GM23338 (cell line): ENCODE results near the gene PDS5A. TPM values are rescaled to one million over a fixed set of nuclear protein-coding genes. Genes with fewer than 3 reads are reported as not detected.

ENCODE experiments used
- ATAC-seq: fragments of 200-7000 bp; cut with Tn5 transposase; 3 replicates; pipeline ENCODE4 v1.9.1; 2020
- DNase-seq: peaks from one replicate; pipeline ENCODE4 v3.0.0-alpha.2; 2015; ENCODE audit warnings: low spot score
- H2AFZ ChIP-seq: fragments of 200-600 bp; sonication (generic); 2 replicates; pipeline ENCODE4 v1.8.0; 2016; ENCODE audit warnings: antibody characterized with exemption, mild to moderate bottlenecking, moderate library complexity
- H3F3A ChIP-seq: fragments of 200-600 bp; sonication (generic); replicated peaks from 2 replicates; pipeline ENCODE4 v1.8.0; 2017; ENCODE audit warnings: antibody characterized with exemption, mixed run types, low read depth
- H3K27ac ChIP-seq: fragments of 200-600 bp; sonication (generic); 2 replicates; pipeline ENCODE4 v1.6.1; 2016; ENCODE audit warnings: low read depth
- H3K27me3 ChIP-seq: fragments of 200-600 bp; sonication (generic); 2 replicates; pipeline ENCODE4 v1.8.0; 2016; ENCODE audit warnings: mild to moderate bottlenecking, mixed run types, moderate library complexity; ENCODE audit not compliant: insufficient read depth
- H3K36me3 ChIP-seq: fragments of 200-600 bp; sonication (generic); 2 replicates; pipeline ENCODE4 v1.8.0; 2016; ENCODE audit warnings: mild to moderate bottlenecking; ENCODE audit not compliant: insufficient read depth
- H3K4me1 ChIP-seq: fragments of 200-600 bp; sonication (generic); 2 replicates; pipeline ENCODE4 v1.8.0; 2016; ENCODE audit warnings: mild to moderate bottlenecking, moderate library complexity; ENCODE audit not compliant: insufficient read depth
- H3K4me2 ChIP-seq: fragments of 200-600 bp; sonication (generic); 2 replicates; pipeline ENCODE4 v1.7.1; 2017; ENCODE audit warnings: mixed run types
- H3K4me3 ChIP-seq: fragments of 200-600 bp; sonication (generic); 2 replicates; pipeline ENCODE4 v1.6.1; 2016; ENCODE audit warnings: mixed run types
- H3K79me2 ChIP-seq: fragments of 200-600 bp; sonication (generic); replicated peaks from 2 replicates; pipeline ENCODE4 v1.8.0; 2017; ENCODE audit warnings: mild to moderate bottlenecking; ENCODE audit not compliant: insufficient read depth
- H3K9me2 ChIP-seq: fragments of 200-600 bp; sonication (generic); 2 replicates; pipeline ENCODE4 v1.8.0; 2017; ENCODE audit not compliant: insufficient read depth
- H4K20me1 ChIP-seq: fragments of 200-600 bp; sonication (generic); replicated peaks from 2 replicates; pipeline ENCODE4 v1.8.0; 2017; ENCODE audit warnings: mild to moderate bottlenecking; ENCODE audit not compliant: insufficient read depth
- H3K27ac Mint-ChIP-seq: 2 replicates; pipeline ENCODE4 v1.8.0; 2020; ENCODE audit warnings: inconsistent platforms, mild to moderate bottlenecking, moderate library complexity, mixed read lengths
- H3K27me3 Mint-ChIP-seq: 3 replicates; pipeline ENCODE4 v1.8.0; 2022; ENCODE audit warnings: low read depth, mild to moderate bottlenecking, moderate library complexity, mixed read lengths, inconsistent platforms; ENCODE audit not compliant: insufficient read depth, poor library complexity
- H3K36me3 Mint-ChIP-seq: 3 replicates; pipeline ENCODE4 v1.8.0; 2021; ENCODE audit warnings: low read depth, mild to moderate bottlenecking, inconsistent platforms, moderate library complexity, mixed read lengths
- H3K4me1 Mint-ChIP-seq: 3 replicates; pipeline ENCODE4 v1.8.0; 2020; ENCODE audit warnings: mild to moderate bottlenecking, inconsistent platforms, mixed read lengths
- H3K4me3 Mint-ChIP-seq: 3 replicates; pipeline ENCODE4 v1.8.0; 2021; ENCODE audit warnings: moderate library complexity, mild to moderate bottlenecking, inconsistent platforms, mixed read lengths
- H3K9me3 Mint-ChIP-seq: 3 replicates; pipeline ENCODE4 v1.8.0; 2020; ENCODE audit warnings: moderate library complexity, mild to moderate bottlenecking, inconsistent platforms, mixed read lengths
- EZH2 ChIP-seq: fragments of 200-600 bp; sonication (generic); IDR thresholded peaks from one replicate; pipeline ENCODE4 v1.8.0; 2017; ENCODE audit warnings: antibody characterized with exemption, mild to moderate bottlenecking, low read depth; ENCODE audit not compliant: unreplicated experiment
- EZH2phosphoT487 ChIP-seq: fragments of 200-600 bp; sonication (generic); IDR thresholded peaks from one replicate; pipeline ENCODE4 v1.8.1; 2018; ENCODE audit warnings: antibody characterized with exemption; ENCODE audit not compliant: unreplicated experiment
- JUNB ChIP-seq: IDR thresholded peaks from one replicate; pipeline ENCODE4 v1.6.1; 2016; ENCODE audit warnings: antibody characterized with exemption; ENCODE audit not compliant: unreplicated experiment
- POLR2AphosphoS5 ChIP-seq: IDR thresholded peaks from 2 replicates; pipeline ENCODE4 v1.6.1; 2016; ENCODE audit warnings: antibody characterized with exemption, low read depth
- STAT1 ChIP-seq: IDR thresholded peaks from one replicate; pipeline ENCODE4 v1.6.1; 2016; ENCODE audit warnings: antibody characterized with exemption; ENCODE audit not compliant: unreplicated experiment
- ZNF114 ChIP-seq: fragments of 250-450 bp; sonication (Bioruptor Pico); IDR thresholded peaks from 2 replicates; pipeline ENCODE4 v1.5.0; 2020; ENCODE audit warnings: mild to moderate bottlenecking, moderate library complexity
- ZNF331 ChIP-seq: fragments of 250-450 bp; sonication (Bioruptor Pico); IDR thresholded peaks from 2 replicates; pipeline ENCODE4 v1.5.0; 2020; ENCODE audit warnings: low read depth, mild to moderate bottlenecking, moderate library complexity
- polyA plus RNA-seq: library from polyadenylated mRNA; unstranded; fragments of >200 nt; fragmentation: Nextera tagmentation; extraction: Ambion mirVana; gene quantifications from 2 replicates; pipeline ENCODE4 v1.2.1, GENCODE V29; 2016
- total RNA-seq: library from RNA; depleted of rRNA; stranded (reverse); fragments of >200 nt; shearing (Covaris generic); gene quantifications from 2 replicates; pipeline ENCODE4 v1.2.3, GENCODE V29; 2014
- TF ChIP-seq, protein P1 (sequence below): IDR thresholded peaks from 2 replicates; pipeline ENCODE4 v1.6.1; 2016; ENCODE audit warnings: antibody characterized with exemption
- TF ChIP-seq, protein P2 (sequence below), 2 experiments: fragments of 200-600 bp in 1 of 2; sonication (generic) in 1 of 2; conservative IDR thresholded peaks; 2 replicates each; pipeline versions ENCODE4 v1.5.1 to v1.6.1; 2016 to 2017; ENCODE audit warnings: antibody characterized with exemption in 2 of 2, low read depth in 2 of 2, mild to moderate bottlenecking in 2 of 2, moderate library complexity in 1 of 2
- TF ChIP-seq, protein P3 (sequence below): IDR thresholded peaks from one replicate; pipeline ENCODE4 v1.6.1; 2018; ENCODE audit warnings: antibody characterized with exemption; ENCODE audit not compliant: unreplicated experiment

The PDS5A gene
- total and polyA plus RNA-seq, 2 experiments from 2014 or later: 22.1 to 91.9 TPM

DNA sequence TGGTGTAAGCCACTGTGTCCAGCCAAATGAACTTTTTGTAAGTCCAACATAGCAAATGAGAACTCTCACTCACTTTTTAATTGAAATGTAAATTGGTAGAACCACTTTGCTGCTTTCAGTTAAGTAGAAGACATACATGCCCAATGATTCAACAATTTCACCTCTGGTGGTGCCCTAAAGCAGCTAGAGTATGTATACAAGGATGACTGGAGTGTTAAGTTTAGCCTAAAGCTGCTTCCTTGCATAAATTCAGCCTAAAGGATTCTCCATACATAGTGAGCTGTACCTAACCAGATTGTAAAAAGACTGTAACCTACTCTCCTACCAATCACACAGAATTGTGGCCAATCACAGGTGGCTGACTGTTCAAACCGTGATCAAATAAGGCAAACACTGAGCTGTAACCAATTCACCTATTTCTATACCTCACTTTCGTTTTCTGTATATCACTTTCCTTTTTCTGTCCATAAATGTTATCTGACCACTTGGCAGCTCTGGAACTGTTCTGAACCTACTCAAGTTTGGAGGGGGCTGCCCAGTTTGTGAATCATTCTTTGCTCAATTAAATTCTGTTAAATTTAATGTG is 39.9 kb downstream of the PDS5A start:
- H3K4me1 Mint-ChIP-seq: peaks cover 46% of the 10 kb centered on the region
- H3K36me3 Mint-ChIP-seq: 0 out of 3 replicates have a peak, but pooled peaks cover 3% of the 10 kb centered on the region
- H3K27ac Mint-ChIP-seq: peak overlapping the region; percentile 7; the same call in 1 of the 2 replicates
- peaks cover 5% of the 10 kb centered on the region for H3K27me3 Mint-ChIP-seq
- Histone ChIP-seq H2AFZ (no peak overlapping the region), H4K20me1 (peaks cover 7% of the 10 kb centered on the region), H3K79me2 (peaks cover 97% of the 10 kb centered on the region), H3K4me1 (peaks cover 21% of the 10 kb centered on the region), H3K27ac (peak overlapping the region; percentile 13), H3K9me2 (no peaks in the 10 kb centered on the region), H3K36me3 (no peaks in the 10 kb centered on the region), H3F3A (no peaks in the 10 kb centered on the region), H3K27me3 (no peaks in the 10 kb centered on the region), H3K4me2 (no peak overlapping the region), H3K4me3 (no peak overlapping the region)
- no peak overlapping the region for H3K4me3 Mint-ChIP-seq
- no peaks in the 10 kb centered on the region; the same call in 2 of the 3 replicates for H3K9me3 Mint-ChIP-seq
- no peak for DNase-seq
- TF ChIP-seq ZNF331 (CRISPR knock-in tag) (no peak), STAT1 (no peak), JUNB (no peak)
- TF ChIP-seq, protein P1, sequence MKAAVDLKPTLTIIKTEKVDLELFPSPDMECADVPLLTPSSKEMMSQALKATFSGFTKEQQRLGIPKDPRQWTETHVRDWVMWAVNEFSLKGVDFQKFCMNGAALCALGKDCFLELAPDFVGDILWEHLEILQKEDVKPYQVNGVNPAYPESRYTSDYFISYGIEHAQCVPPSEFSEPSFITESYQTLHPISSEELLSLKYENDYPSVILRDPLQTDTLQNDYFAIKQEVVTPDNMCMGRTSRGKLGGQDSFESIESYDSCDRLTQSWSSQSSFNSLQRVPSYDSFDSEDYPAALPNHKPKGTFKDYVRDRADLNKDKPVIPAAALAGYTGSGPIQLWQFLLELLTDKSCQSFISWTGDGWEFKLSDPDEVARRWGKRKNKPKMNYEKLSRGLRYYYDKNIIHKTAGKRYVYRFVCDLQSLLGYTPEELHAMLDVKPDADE: no peak
- no peak for ATAC-seq

DNA sequence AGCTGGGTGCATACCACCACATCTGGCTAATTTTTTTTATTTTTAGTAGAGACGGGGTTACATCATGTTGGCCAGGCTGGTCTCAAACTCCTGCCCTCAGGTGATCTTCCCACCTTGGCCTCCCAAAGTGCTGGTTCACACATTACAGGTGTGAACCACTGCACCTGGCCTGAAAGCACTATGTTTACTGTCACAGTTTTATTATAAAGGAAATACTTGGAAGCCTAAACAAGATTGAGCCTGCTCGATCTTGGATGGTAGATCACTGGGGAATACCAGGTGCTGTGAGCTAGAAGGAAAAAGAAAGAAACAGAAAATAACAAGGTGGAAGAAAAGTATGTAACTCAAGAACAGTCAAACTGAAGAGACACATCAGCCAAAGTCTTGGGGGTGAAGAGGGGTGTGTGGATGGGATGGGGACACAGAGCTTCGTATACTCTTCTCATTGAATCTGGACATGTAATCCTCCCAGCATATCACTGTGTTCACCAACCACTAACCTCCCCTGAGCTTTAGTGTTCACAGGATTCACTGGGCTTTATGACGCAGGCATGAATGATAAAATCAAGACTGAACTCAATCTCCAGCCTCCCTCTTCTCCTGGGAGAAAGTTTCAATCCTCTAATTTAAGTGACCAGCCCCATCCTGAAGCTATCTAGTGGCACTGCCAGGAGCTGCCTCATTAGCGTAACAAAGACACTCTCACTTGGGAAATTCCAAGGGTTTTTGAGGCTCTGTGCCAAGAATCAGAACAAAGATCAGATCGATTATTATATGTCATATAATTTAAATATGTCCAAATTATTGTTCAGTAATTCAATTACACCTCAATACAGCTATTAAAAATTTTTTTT is 40.9 kb downstream of the PDS5A start:
- peaks cover 5% of the 10 kb centered on the region for H3K27me3 Mint-ChIP-seq
- H3K4me3 Mint-ChIP-seq: peak overlapping the region; percentile 26
- Histone ChIP-seq H3K36me3 (no peaks in the 10 kb centered on the region), H3F3A (no peaks in the 10 kb centered on the region), H3K79me2 (peaks cover 97% of the 10 kb centered on the region), H3K4me1 (peaks cover 14% of the 10 kb centered on the region), H2AFZ (no peak overlapping the region), H3K9me2 (no peaks in the 10 kb centered on the region), H3K4me3 (no peak overlapping the region), H3K27ac (peak overlapping the region; percentile 27), H3K4me2 (peak overlapping the region; percentile 48), H4K20me1 (peaks cover under 1% of the 10 kb centered on the region; the same call in 1 of the 2 replicates), H3K27me3 (no peaks in the 10 kb centered on the region)
- no peaks in the 10 kb centered on the region; the same call in 2 of the 3 replicates for H3K9me3 Mint-ChIP-seq
- H3K27ac Mint-ChIP-seq: peak overlapping the region; percentile 69
- peak; percentile 83 for DNase-seq
- peak; percentile 88 for ATAC-seq
- TF ChIP-seq, protein P2, sequence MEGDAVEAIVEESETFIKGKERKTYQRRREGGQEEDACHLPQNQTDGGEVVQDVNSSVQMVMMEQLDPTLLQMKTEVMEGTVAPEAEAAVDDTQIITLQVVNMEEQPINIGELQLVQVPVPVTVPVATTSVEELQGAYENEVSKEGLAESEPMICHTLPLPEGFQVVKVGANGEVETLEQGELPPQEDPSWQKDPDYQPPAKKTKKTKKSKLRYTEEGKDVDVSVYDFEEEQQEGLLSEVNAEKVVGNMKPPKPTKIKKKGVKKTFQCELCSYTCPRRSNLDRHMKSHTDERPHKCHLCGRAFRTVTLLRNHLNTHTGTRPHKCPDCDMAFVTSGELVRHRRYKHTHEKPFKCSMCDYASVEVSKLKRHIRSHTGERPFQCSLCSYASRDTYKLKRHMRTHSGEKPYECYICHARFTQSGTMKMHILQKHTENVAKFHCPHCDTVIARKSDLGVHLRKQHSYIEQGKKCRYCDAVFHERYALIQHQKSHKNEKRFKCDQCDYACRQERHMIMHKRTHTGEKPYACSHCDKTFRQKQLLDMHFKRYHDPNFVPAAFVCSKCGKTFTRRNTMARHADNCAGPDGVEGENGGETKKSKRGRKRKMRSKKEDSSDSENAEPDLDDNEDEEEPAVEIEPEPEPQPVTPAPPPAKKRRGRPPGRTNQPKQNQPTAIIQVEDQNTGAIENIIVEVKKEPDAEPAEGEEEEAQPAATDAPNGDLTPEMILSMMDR (conservative IDR thresholded peaks at IDR 0.05; ENCODE audit: low read depth in 2 of 2): no peak
- TF ChIP-seq, protein P3, sequence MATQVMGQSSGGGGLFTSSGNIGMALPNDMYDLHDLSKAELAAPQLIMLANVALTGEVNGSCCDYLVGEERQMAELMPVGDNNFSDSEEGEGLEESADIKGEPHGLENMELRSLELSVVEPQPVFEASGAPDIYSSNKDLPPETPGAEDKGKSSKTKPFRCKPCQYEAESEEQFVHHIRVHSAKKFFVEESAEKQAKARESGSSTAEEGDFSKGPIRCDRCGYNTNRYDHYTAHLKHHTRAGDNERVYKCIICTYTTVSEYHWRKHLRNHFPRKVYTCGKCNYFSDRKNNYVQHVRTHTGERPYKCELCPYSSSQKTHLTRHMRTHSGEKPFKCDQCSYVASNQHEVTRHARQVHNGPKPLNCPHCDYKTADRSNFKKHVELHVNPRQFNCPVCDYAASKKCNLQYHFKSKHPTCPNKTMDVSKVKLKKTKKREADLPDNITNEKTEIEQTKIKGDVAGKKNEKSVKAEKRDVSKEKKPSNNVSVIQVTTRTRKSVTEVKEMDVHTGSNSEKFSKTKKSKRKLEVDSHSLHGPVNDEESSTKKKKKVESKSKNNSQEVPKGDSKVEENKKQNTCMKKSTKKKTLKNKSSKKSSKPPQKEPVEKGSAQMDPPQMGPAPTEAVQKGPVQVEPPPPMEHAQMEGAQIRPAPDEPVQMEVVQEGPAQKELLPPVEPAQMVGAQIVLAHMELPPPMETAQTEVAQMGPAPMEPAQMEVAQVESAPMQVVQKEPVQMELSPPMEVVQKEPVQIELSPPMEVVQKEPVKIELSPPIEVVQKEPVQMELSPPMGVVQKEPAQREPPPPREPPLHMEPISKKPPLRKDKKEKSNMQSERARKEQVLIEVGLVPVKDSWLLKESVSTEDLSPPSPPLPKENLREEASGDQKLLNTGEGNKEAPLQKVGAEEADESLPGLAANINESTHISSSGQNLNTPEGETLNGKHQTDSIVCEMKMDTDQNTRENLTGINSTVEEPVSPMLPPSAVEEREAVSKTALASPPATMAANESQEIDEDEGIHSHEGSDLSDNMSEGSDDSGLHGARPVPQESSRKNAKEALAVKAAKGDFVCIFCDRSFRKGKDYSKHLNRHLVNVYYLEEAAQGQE: no peak
- TF ChIP-seq STAT1 (no peak), POLR2AphosphoS5 (no peak), ZNF114 (CRISPR knock-in tag) (no peak), EZH2phosphoT487 (no peak), EZH2 (no peak)
- peaks cover 39% of the 10 kb centered on the region for H3K4me1 Mint-ChIP-seq
- 0 out of 3 replicates have a peak, but pooled peaks cover 3% of the 10 kb centered on the region for H3K36me3 Mint-ChIP-seq
